ENCODE measurements around the gene TSR3. TPM values are rescaled to one million over a fixed set of nuclear protein-coding genes. Genes with fewer than 3 reads are reported as not detected.

TSR3 gene
- total RNA-seq, 1 experiment from 2014 or later: 50.5 TPM

DNA sequence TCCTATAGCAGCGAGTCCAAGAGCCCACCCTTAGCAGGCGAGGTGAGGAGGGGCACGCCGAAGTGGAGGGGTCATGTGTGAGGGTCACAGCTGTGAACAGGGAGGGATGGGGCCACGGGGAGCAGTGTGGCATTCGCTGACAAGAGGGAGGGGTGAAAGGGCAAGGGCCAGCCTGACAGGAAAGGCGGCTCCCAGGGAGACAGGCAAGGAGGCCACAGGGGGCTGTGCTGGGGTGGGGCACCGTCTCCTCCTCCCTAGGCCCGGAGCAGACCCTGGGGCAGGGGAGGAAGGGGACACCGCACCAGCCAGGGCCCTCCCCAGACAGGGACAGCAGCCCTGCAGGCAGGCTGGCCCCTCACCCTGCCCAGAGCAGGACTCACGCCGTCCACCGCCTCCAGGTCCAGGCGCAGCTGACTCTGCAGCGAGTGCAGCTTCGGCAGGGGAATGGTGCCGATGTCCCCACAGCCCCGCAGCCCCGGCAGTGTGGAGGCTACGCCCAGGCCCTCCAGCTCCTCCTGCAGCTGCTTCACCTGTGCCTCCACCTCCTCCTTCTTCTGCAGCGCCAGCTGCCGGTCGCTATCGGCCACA lies 15.1 kb upstream of the TSR3 start:
- H3K9me3 ChIP-seq (replicated peaks): no peaks in the 10 kb centered on the region
- peaks cover 7% of the 10 kb centered on the region for H3K4me1 ChIP-seq
- H3K36me3 ChIP-seq: peaks cover 17% of the 10 kb centered on the region
- no peak overlapping the region for H3K4me3 ChIP-seq
- no peak for DNase-seq
- no peak overlapping the region for H3K27ac ChIP-seq
- H3K27me3 ChIP-seq: no peaks in the 10 kb centered on the region

DNA sequence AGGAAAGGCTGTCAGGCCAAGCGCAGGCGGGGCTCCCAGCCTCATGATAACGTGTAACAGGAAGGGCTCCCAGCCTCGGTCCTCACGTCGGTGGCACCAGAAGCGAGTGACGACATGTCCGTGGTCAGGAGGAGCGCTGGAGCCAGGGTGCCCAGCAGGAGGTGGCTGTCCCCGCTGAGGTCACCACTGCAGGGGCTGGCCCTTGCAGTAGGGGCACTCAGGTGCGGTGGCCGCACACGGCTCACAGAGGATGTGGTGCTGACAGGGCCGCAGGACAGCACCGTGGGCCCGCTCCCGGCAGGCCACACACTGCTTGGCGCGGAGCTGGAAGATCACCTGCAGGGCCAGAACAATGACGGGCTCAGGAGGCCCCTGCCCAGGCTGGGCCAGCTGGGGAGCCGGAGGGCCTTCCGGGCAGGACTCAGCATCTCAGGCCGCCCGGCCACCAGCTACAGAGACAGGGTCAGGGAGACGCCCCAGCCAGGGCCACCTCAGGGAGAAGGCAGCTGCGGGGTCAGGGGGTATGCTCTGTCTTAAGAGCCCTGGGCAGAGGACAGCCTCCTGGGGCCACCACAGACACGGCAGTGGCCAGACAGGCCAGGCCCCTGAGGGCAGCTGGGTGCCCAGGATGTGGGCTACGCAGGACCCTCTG lies 14.5 kb upstream of the TSR3 start:
- H3K27ac ChIP-seq: no peak overlapping the region
- peaks cover 7% of the 10 kb centered on the region for H3K4me1 ChIP-seq
- H3K4me3 ChIP-seq: no peak overlapping the region
- DNase-seq: no peak
- H3K27me3 ChIP-seq: no peaks in the 10 kb centered on the region
- no peaks in the 10 kb centered on the region for H3K9me3 ChIP-seq (replicated peaks)
- peaks cover 17% of the 10 kb centered on the region for H3K36me3 ChIP-seq

DNA sequence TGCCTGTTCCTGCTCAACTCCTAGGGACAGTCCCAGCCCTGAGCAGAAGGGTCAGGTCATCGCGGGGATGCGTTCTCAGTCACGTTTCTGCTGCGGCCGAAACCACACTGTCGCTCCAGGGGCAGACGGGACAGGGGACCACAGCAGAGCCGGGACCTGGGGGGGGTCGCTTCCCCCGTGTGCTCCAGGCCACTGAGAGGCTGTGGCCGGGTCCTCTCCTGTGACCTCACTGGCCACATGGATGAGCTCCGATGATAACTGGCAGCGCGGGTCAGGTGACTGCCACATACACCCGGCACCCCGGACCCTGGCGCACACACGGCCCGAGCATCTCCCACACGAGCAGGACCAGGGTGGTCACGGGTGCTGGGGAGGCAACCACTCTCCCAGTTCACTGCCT lies 12.8 kb upstream of the TSR3 start:
- Histone ChIP-seq H3K36me3 (peaks cover 17% of the 10 kb centered on the region), H3K4me1 (peaks cover 7% of the 10 kb centered on the region), H3K4me3 (no peak overlapping the region), H3K27me3 (no peaks in the 10 kb centered on the region), H3K9me3 (replicated peaks) (no peaks in the 10 kb centered on the region), H3K27ac (0 out of 2 replicates have a peak overlapping the region, but pooled peaks have one; percentile 10)
- DNase-seq: no peak

DNA sequence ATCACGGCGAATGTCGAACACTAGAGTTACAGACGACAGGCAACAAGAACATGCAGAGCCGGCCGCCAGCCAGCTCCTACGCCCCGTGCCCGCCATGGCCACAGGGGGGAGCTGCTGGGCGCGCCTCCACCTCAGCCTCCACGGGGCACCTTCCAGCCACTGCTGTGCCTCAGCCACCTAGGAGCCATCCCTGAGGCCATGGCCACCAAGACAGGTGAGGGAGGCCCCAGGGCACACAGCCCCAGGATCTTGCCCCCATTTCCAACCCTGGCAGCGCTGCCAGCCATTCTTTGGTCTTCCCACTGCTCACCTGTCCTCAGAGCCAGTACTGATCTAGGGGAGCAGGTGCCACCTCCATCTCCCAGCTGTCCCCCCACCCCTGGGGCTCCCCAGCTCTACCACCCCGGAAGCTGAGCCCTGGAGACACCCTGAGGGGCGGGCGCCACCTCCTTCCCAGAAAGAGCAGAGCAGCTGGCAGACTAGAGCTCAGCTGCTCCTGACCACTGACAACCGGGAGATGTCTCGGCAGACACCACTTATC lies 11.9 kb upstream of the TSR3 start:
- peaks cover 17% of the 10 kb centered on the region for H3K36me3 ChIP-seq
- peak; percentile 53 to 67 for DNase-seq
- H3K4me1 ChIP-seq: peaks cover 7% of the 10 kb centered on the region
- no peak overlapping the region for H3K4me3 ChIP-seq
- H3K27me3 ChIP-seq: no peaks in the 10 kb centered on the region
- no peaks in the 10 kb centered on the region for H3K9me3 ChIP-seq (replicated peaks)
- H3K27ac ChIP-seq: 0 out of 2 replicates have a peak overlapping the region, but pooled peaks have one; percentile 12

DNA sequence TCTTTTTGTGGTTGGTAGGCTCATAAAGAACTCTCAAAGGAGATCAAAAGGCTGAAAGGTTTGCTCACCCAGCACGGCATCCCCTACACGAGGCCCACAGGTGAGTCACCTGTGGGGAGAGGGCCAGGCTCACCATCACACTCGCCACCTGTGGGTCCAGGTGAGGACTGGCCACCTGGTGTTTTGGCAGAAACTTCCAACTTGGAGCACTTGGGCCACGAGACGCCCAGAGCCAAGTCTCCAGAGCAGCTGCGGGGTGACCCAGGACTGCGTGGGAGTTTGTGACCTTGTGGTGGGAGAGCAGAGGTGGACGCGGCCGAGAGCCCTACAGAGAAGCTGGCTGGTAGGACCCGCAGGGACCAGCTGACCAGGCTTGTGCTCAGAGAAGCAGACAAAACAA lies 11.1 kb upstream of the TSR3 start:
- H3K36me3 ChIP-seq: peaks cover 17% of the 10 kb centered on the region
- no peak for DNase-seq
- H3K9me3 ChIP-seq (replicated peaks): no peaks in the 10 kb centered on the region

GRCh38 chr16:1361685-1362360 lies 10.1 kb upstream of the TSR3 start:
- peaks cover 7% of the 10 kb centered on the region for H3K4me1 ChIP-seq
- H3K9me3 ChIP-seq (replicated peaks): no peaks in the 10 kb centered on the region
- no peaks in the 10 kb centered on the region for H3K27me3 ChIP-seq
- no peak overlapping the region for H3K27ac ChIP-seq
- DNase-seq: no peak
- H3K36me3 ChIP-seq: peaks cover 17% of the 10 kb centered on the region
- H3K4me3 ChIP-seq: no peak overlapping the region

More for the DNA sequence above, 11.1 kb upstream of the TSR3 start:
- Histone ChIP-seq H3K27ac (no peak overlapping the region), H3K4me3 (no peak overlapping the region), H3K27me3 (no peaks in the 10 kb centered on the region), H3K4me1 (peaks cover 7% of the 10 kb centered on the region)

GRCh38 chr16:1357906-1358566 lies 6.4 kb upstream of the TSR3 start:
- Histone ChIP-seq H3K36me3 (peaks cover 7% of the 10 kb centered on the region; the same call in 1 of the 2 replicates), H3K27me3 (no peaks in the 10 kb centered on the region), H3K9me3 (replicated peaks) (no peaks in the 10 kb centered on the region), H3K27ac (no peak overlapping the region), H3K4me3 (no peak overlapping the region), H3K4me1 (no peaks in the 10 kb centered on the region)
- DNase-seq: no peak

GRCh38 chr16:1356061-1356900 lies 4.6 kb upstream of the TSR3 start:
- no peak for DNase-seq
- Histone ChIP-seq H3K4me3 (no peak overlapping the region), H3K36me3 (no peaks in the 10 kb centered on the region), H3K4me1 (peaks cover 3% of the 10 kb centered on the region), H3K27me3 (no peaks in the 10 kb centered on the region), H3K9me3 (replicated peaks) (no peaks in the 10 kb centered on the region), H3K27ac (no peak overlapping the region)

- Histone ChIP-seq H3K27ac (no peak overlapping the region), H3K4me3 (no peak overlapping the region)
- DNase-seq: no peak
Measured at GRCh38 chr16:1355591-1355990, 3.9 kb upstream of the TSR3 start.

DNA sequence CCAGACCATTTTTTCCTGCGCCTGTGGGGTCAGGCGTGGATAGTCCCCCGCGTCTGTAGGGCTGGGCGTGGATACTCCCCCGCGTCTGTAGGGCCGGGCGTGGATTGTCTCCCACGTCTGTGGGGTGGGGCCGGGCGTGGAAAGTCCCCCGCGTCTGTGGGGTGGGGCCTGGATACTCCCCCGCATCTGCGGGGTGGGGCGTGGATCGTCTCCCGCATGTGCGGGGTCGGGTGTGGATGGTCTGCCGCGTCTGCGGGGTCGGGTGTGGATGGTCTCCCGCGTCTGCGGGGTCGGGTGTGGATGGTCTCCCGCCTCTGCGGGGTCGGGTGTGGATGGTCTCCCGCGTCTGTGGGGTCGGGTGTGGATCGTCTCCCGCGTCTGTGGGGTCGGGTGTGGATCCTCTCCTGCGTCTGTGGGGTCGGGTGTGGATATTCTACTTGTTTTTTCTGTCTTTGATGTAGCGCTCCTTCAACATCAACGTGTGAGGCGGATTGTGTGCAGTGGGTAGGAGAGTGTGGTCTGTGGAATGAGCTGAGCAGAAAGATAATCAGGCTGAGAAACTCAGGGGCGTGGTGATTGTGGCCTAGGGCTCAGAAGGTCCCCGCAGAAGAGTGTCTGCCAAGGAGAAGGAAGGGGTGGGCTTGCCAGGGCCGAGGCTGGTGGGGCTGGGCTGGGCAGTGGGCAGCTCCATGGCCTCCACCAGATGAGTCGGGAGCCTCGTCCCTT lies 3.3 kb upstream of the TSR3 start:
- no peak overlapping the region for H3K4me3 ChIP-seq
- no peaks in the 10 kb centered on the region for H3K9me3 ChIP-seq (replicated peaks)
- no peak for DNase-seq
- no peaks in the 10 kb centered on the region; the same call in 1 of the 2 replicates for H3K36me3 ChIP-seq
- no peak overlapping the region for H3K27ac ChIP-seq
- no peaks in the 10 kb centered on the region for H3K27me3 ChIP-seq
- H3K4me1 ChIP-seq: peaks cover 7% of the 10 kb centered on the region

More at GRCh38 chr16:1355591-1355990, 3.9 kb upstream of the TSR3 start:
- Histone ChIP-seq H3K4me1 (peaks cover 7% of the 10 kb centered on the region), H3K27me3 (no peaks in the 10 kb centered on the region), H3K9me3 (replicated peaks) (no peaks in the 10 kb centered on the region), H3K36me3 (no peaks in the 10 kb centered on the region)

DNA sequence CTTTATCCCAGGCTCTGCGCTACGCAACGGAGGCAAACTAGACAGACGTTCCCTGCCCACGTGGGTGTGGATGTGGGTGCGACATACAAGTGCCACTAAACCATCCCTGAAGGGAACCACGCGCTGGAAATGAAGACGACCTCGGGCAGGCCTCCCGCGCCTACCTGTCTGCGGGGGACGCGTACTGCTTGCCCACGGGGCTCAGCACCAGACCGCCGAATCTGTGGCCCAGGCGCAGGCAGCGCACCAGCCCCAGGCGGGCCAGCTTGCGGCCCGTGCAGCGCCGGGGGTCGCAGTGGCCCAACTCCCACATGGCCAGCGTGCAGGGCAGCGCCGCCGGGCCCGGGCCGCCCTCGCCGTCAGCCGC lies 480 bp downstream of the TSR3 start:
- Histone ChIP-seq H3K36me3 (no peaks in the 10 kb centered on the region; the same call in 1 of the 2 replicates), H3K27ac (no peak overlapping the region), H3K27me3 (no peaks in the 10 kb centered on the region), H3K9me3 (replicated peaks) (no peaks in the 10 kb centered on the region), H3K4me1 (peaks cover 7% of the 10 kb centered on the region), H3K4me3 (peak overlapping the region; percentile 76)
- no peak for DNase-seq

GRCh38 chr16:1350691-1351090 lies 987 bp downstream of the TSR3 start:
- Histone ChIP-seq H3K4me1 (peaks cover 7% of the 10 kb centered on the region), H3K27ac (no peak overlapping the region), H3K9me3 (replicated peaks) (no peaks in the 10 kb centered on the region), H3K36me3 (no peaks in the 10 kb centered on the region; the same call in 1 of the 2 replicates), H3K27me3 (no peaks in the 10 kb centered on the region), H3K4me3 (peak overlapping the region; percentile 76)
- DNase-seq: no peak

GRCh38 chr16:1349951-1350350 lies 1.7 kb downstream of the TSR3 start:
- DNase-seq: no peak
- Histone ChIP-seq H3K4me3 (no peak overlapping the region), H3K9me3 (replicated peaks) (no peaks in the 10 kb centered on the region), H3K36me3 (no peaks in the 10 kb centered on the region; the same call in 1 of the 2 replicates), H3K27me3 (no peaks in the 10 kb centered on the region), H3K4me1 (peaks cover 7% of the 10 kb centered on the region), H3K27ac (no peak overlapping the region)

All from SJCRH30 (cell line).